Neural cell (in vitro differentiated cells): ENCODE measurements around the gene DLEU7. TPM values are rescaled to one million over a fixed set of nuclear protein-coding genes. Genes with fewer than 3 reads are reported as not detected.

Source experiments
- H2AFZ ChIP-seq: fragments of 200-600, 300-800 bp; sonication (generic), shearing (Covaris generic); 2 replicates; pipeline ENCODE4 v1.6.0; 2014; ENCODE audit warnings: low read depth, mild to moderate bottlenecking, antibody characterized with exemption, low read length, moderate library complexity
- H3F3A ChIP-seq: fragments of 200-600 bp; shearing (Covaris generic); 2 replicates; pipeline ENCODE4 v1.6.1; 2016; ENCODE audit warnings: mild to moderate bottlenecking, moderate library complexity, mixed read lengths, antibody characterized with exemption, low read length; ENCODE audit not compliant: insufficient read depth, poor library complexity, severe bottlenecking
- H3K27ac ChIP-seq: fragments of 200-600, 300-800 bp; sonication (generic), shearing (Covaris generic); 2 replicates; pipeline ENCODE4 v1.5.1; 2014; ENCODE audit warnings: mild to moderate bottlenecking, low read length, moderate library complexity
- H3K27me3 ChIP-seq: fragments of 300-800, 200-600 bp; sonication (generic), shearing (Covaris generic); 2 replicates; pipeline ENCODE4 v1.6.0; 2014; ENCODE audit warnings: mild to moderate bottlenecking, low read depth, low read length, moderate library complexity; ENCODE audit not compliant: insufficient read depth
- H3K36me3 ChIP-seq: fragments of 300-800, 200-600 bp; sonication (generic), shearing (Covaris generic); 2 replicates; pipeline ENCODE4 v1.5.1; 2014; ENCODE audit warnings: mild to moderate bottlenecking, antibody characterized with exemption, low read length, moderate library complexity; ENCODE audit not compliant: insufficient read depth
- H3K4me2 ChIP-seq: fragments of 300-800, 200-600 bp; sonication (generic), shearing (Covaris generic); 2 replicates; pipeline ENCODE4 v1.6.0; 2014; ENCODE audit warnings: mild to moderate bottlenecking, low read length
- H3K4me3 ChIP-seq: fragments of 300-800, 200-600 bp; sonication (generic), shearing (Covaris generic); 2 replicates; pipeline ENCODE4 v1.5.1; 2014; ENCODE audit warnings: mild to moderate bottlenecking, low read length, moderate library complexity
- H3K79me2 ChIP-seq: fragments of 200-600 bp; shearing (Covaris generic); replicated peaks from 2 replicates; pipeline ENCODE4 v1.6.0; 2014; ENCODE audit warnings: mild to moderate bottlenecking, low read length, moderate library complexity; ENCODE audit not compliant: insufficient read depth
- H3K9ac ChIP-seq: fragments of 300-800, 200-600 bp; sonication (generic), shearing (Covaris generic); 2 replicates; pipeline ENCODE4 v1.6.1; 2016; ENCODE audit warnings: mild to moderate bottlenecking, low read length, mixed read lengths
- H3K9me2 ChIP-seq: fragments of 200-600 bp; shearing (Covaris generic); 2 replicates; pipeline ENCODE4 v1.6.1; 2016; ENCODE audit warnings: mild to moderate bottlenecking, low read length, mixed read lengths; ENCODE audit not compliant: insufficient read depth
- H3K9me3 ChIP-seq: fragments of 200-600, 300-800 bp; sonication (generic), shearing (Covaris generic); 2 replicates; pipeline ENCODE4 v1.6.1; 2016; ENCODE audit warnings: mild to moderate bottlenecking, mixed run types, low read length, moderate library complexity, mixed read lengths
- H4K20me1 ChIP-seq: fragments of 200-600 bp; shearing (Covaris generic); 2 replicates; pipeline ENCODE4 v1.6.1; 2016; ENCODE audit warnings: mild to moderate bottlenecking, mixed run types; ENCODE audit not compliant: insufficient read depth
- CTCF ChIP-seq: fragments of 450-650 bp; IDR thresholded peaks from 2 replicates; pipeline ENCODE4 v1.5.1; 2014; ENCODE audit warnings: antibody characterized with exemption, mild to moderate bottlenecking, moderate library complexity; ENCODE audit not compliant: poor library complexity, severe bottlenecking
- EP300 ChIP-seq: fragments of 450-650 bp; conservative IDR thresholded peaks from 2 replicates; pipeline ENCODE4 v1.6.1; 2014; ENCODE audit warnings: antibody characterized with exemption, mild to moderate bottlenecking, moderate library complexity; ENCODE audit not compliant: poor library complexity, severe bottlenecking
- EZH2 ChIP-seq: fragments of 200-600, 300-800 bp; shearing (Covaris generic), sonication (generic); IDR thresholded peaks from 2 replicates; pipeline ENCODE4 v1.6.1; 2014; ENCODE audit warnings: antibody characterized with exemption, low read length, borderline replicate concordance, mild to moderate bottlenecking; ENCODE audit not compliant: insufficient read depth, poor library complexity, severe bottlenecking
- MXI1 ChIP-seq: fragments of 450-650 bp; conservative IDR thresholded peaks from 2 replicates; pipeline ENCODE4 v1.6.1; 2014; ENCODE audit warnings: antibody characterized with exemption, mild to moderate bottlenecking; ENCODE audit not compliant: poor library complexity, severe bottlenecking
- POLR2AphosphoS5 ChIP-seq: IDR thresholded peaks from 2 replicates; pipeline ENCODE4 v1.6.1; 2012
- RAD21 ChIP-seq: fragments of 450-650 bp; conservative IDR thresholded peaks from 2 replicates; pipeline ENCODE4 v1.6.1; 2014; ENCODE audit warnings: antibody characterized with exemption, mild to moderate bottlenecking, moderate library complexity
- REST ChIP-seq: IDR thresholded peaks from 2 replicates; pipeline ENCODE4 v1.6.1; 2012; ENCODE audit warnings: borderline replicate concordance
- SMC3 ChIP-seq: fragments of 450-650 bp; conservative IDR thresholded peaks from 2 replicates; pipeline ENCODE4 v1.6.1; 2014; ENCODE audit warnings: antibody characterized with exemption, mild to moderate bottlenecking, moderate library complexity; ENCODE audit not compliant: poor library complexity
- TAF1 ChIP-seq: IDR thresholded peaks from 2 replicates; pipeline ENCODE4 v1.6.1; 2012; ENCODE audit warnings: low read depth
- polyA plus RNA-seq: library from polyadenylated mRNA; depleted of rRNA; stranded (reverse); fragments of >200 nt; gene quantifications from 2 replicates; pipeline ENCODE4 v1.2.3, GENCODE V29; 2014

Gene DLEU7
- polyA plus RNA-seq, 1 donor from 2014 or later, result 0.26 TPM

GRCh38 chr13:50887151-50887550 lies 43.7 kb upstream of the DLEU7 start:
- Histone ChIP-seq H3K9me2 (no peaks in the 10 kb centered on the region), H3K4me2 (no peak overlapping the region), H3K27ac (no peak overlapping the region), H3K36me3 (no peaks in the 10 kb centered on the region), H3K79me2 (no peaks in the 10 kb centered on the region), H3K9ac (no peak overlapping the region), H3F3A (no peaks in the 10 kb centered on the region), H3K4me3 (no peak overlapping the region), H3K27me3 (no peaks in the 10 kb centered on the region), H3K9me3 (no peaks in the 10 kb centered on the region), H2AFZ (no peak overlapping the region), H4K20me1 (no peaks in the 10 kb centered on the region)
- TF ChIP-seq EZH2, result no peak
- no peak for TF ChIP-seq SMC3
- no peak for TF ChIP-seq CTCF
- TF ChIP-seq MXI1, result no peak
- TF ChIP-seq RAD21, result no peak

GRCh38 chr13:50884265-50884664 lies 40.8 kb upstream of the DLEU7 start:
- Histone ChIP-seq H3K9me2 (no peaks in the 10 kb centered on the region), H3K4me3 (no peak overlapping the region), H3K36me3 (no peaks in the 10 kb centered on the region), H3K27ac (no peak overlapping the region), H2AFZ (no peak overlapping the region), H4K20me1 (no peaks in the 10 kb centered on the region), H3K79me2 (no peaks in the 10 kb centered on the region), H3K9ac (no peak overlapping the region), H3K4me2 (no peak overlapping the region), H3F3A (no peaks in the 10 kb centered on the region), H3K27me3 (no peaks in the 10 kb centered on the region), H3K9me3 (no peaks in the 10 kb centered on the region)
- TF ChIP-seq TAF1 (no peak), CTCF (no peak), POLR2AphosphoS5 (no peak), RAD21 (no peak), SMC3 (no peak), EP300 (no peak), MXI1 (no peak), REST (no peak), EZH2 (no peak)
